GM19324 (cell line): Measurements from ENCODE around the gene GRK3.
"Not testable (repeated sequence)": the region's sequence is repeated elsewhere in the genome, so short reads cannot be mapped to it uniquely, and the experiment has no call there.

Experiments used
- ATAC-seq: cut with Tn5 transposase; IDR thresholded peaks from one replicate; pipeline ENCODE4 v1.9.1; 2021; ENCODE audit warnings: mild to moderate bottlenecking, moderate library complexity; ENCODE audit not compliant: unreplicated experiment, low FRiP score

The GRK3 gene

DNA sequence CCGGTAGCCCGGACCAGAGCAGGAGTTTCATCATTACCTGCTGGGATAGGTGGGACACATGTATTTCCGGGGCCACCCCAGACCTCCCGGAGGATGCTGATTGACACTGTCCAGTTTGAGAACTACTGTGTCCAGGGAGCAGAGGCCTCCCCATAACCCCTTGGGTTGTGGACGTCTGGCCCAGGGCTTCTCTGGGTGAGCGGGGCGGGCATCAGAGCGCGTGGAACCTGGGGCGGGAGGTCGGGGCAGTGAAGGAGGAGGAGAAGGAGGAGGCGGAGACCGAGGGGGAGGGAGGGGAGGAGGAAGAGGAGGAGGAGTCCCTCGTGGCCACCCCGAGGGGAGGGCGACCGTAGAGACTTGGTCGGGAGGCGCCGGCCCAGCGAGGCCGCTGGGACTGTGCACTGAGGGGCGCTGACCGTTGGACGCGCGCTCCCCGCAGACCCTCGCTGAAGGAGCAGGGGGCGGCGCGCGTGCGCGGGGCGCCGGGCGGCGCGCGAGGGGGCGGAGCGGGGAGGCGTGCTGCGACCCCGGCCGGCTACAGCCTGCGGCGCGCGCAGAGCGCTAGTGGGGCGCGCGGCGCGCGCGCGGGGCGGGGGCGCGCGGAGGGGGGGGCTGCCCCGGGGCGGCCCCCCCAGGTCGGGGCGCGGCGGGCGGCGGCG is at the start of gene GRK3:
Gene GRK3 (plus strand): TSS at position 356 of the 659 bp plus-strand sequence. CDS start 366 bp downstream, outside the sequence.
- peak; percentile 47 for ATAC-seq

DNA sequence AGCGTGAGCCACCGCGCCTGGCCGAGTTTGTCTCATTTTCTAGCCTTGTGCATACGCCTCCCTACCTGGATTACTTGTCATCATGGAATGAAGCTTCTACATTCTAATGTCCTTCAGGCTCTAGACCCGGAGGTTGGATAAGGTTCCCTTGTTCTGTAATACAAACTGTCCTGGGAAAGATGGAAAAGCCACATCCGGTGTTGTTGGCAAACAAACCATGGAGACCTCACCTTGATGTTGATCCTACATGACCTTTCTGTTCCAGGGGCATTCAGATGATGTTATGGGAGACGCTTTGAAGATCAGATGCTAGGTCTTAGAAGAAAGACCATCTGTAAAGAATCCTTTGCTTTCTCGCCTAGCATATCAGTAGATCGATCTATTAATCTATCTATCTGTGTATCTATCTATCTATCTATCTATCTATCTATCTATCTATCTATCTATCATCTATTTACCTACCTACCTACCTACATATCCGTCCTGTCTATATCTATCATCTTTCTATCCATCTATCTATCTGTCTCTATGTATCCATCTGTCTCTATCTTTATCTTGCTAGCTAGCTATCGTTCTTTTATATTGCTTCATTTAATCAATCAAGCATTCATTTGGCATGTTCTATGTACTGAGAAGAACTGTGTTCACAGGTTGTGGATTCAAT is 46.3 kb upstream of the GRK3 start:
- ATAC-seq: no peak

DNA sequence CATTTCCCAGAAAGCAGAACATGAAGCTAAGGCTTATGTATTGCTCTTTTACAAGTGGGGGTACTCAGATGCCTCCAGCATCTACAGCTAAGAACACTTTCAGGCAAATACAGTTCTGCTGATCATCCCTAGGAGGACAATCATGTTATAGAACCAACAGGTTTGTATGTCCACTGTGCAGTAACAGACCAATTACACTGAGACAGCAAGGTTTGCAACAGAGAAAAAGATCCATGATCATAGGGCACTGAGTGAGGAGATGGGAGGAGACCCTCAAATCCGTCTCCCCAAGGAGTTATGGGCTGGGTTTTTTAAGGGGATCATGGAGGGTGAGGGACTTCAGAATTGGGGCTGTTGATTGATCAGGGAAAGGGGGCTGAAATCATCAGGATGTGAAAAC is 39.1 kb upstream of the GRK3 start:
- no peak for ATAC-seq

DNA sequence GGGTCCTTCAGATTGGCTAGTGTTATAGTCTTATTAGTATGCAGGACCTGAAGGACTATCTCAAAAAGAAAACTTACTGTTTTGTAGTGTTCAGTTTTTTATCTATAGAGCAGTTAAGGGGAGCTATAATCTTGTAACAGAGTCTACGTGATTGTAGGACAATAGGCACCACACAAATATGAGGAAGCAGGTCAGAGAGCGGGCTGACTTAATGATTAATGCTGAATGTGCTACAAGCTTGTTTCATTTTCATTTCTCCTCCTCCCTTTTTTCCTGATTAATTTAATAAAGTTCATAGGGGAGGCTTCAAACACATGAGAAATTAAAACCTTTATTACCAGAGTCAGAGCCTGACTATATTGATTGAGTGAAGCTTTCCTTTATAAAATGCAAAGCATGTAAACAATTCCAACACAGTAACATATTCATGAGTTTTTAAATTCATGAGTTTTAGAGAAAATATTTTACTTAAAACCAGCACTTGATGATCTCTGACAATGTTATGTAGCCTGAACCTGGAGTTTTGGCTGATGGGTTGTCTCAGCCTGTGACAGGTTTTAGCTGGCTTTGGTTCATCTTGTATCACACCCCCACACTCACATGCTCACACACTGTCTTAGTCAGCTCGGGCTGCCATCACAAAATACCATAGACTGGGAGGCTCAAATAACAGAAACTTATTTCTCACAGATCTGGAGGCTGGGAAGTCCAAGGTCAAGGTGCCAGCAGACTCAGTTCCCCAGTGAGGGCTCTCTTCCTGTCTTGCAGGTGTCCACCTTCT is 38.5 kb upstream of the GRK3 start:
- ATAC-seq: not testable (repeated sequence)

DNA sequence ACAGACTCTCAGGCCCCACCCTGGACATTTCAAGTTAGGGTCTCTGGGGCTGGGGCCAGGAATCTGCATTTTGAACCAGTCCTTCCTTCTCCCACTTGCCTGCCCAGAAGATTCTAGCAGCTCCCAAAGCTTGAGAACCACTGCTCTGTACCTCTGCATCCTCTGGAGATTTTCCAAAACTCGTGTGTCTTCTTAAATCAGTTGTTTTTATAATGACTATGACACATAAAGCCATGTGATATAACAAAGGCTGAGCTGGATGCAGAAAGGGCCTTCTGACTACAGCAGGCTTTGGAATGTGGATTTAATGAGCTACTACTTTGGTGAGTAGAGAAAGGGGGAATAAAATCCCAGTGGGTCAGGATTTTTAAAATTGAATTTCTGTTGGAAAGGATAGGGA is 37.5 kb upstream of the GRK3 start:
- ATAC-seq: not testable (repeated sequence)

DNA sequence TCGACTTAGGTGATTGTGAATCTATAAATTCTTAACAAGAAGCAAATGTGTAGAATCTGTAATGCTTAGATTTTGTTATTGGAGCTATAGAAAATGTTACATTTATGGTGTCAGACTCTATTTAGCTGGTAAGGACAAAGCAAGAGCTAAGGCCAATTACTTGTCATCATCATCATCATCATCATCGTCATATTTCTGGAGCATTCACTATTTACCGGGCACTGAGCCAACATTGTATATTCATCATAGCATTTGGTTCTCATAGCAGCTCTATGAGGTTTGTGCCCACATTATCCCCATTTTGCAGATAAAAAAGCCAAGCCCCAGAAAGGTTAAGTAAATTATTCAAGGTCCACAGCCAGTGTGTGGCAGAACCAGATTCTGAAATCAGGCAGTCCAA is 36.4 kb upstream of the GRK3 start:
- not testable (repeated sequence) for ATAC-seq

DNA sequence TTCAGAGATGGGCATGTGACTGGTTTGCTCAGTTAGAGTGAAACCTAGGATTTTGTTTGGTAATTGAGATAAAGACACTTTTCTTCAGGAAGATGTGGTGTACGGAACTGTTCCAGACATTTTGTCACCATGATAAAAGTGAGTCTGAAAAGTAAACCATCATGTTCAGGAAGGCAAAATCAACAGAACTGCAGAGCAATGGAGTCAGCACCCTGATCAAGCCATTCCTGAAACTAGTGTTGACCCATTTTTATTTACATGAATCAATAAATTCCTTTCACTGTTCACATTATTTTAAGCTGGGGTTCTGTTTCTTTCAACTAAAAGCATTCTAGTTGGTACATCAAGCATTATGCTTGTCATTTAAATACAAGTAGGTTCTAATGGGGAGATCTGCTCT is 35.4 kb upstream of the GRK3 start:
- not testable (repeated sequence) for ATAC-seq

DNA sequence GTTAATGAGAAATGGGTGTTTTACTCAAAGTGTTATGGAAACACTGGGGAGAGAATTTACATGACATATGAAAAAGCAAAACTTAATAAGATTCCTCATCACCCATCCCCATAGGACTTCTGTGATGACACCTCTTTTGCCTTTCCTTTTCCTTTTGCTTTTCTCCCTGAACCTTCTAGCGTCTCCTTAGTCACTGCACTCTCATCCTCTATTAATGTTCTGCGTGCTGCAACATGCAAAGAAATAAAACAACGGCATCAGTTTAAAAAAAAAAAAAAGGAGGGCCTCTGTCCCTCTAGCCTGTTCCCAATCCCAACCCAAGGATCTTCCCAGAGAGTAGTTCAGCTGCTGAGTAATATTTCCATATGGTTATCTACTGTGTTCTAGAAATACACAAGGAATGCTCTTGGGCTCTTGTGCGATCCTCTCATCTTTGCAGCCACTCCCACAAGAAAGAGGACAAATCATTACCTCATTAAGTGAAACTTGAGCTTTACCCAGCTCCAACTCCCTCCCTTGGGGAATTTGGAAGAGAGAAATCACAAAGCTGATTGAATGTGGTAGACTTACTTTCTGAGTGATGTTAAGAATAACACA is 34.8 kb upstream of the GRK3 start:
- ATAC-seq: not testable (repeated sequence)

DNA sequence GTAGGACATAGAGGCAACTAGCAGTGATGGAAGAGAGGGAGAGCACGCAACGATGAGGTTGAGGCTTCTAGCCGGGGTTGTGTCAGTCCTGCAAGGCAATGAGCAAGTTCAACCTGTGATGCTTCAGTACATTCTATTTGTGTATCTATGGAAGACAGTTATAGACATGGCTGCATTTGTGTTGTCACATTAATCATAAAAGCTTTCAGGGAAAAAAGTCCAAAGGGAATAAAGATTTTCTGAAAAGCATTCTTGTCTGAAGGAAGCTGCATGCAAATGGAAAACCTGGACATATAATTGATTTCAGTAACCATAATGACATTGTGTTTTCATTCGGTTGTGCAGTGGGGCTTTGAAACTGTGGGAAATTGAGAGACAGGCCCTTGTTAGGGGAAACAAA is 32.8 kb upstream of the GRK3 start:
- not testable (repeated sequence) for ATAC-seq

DNA sequence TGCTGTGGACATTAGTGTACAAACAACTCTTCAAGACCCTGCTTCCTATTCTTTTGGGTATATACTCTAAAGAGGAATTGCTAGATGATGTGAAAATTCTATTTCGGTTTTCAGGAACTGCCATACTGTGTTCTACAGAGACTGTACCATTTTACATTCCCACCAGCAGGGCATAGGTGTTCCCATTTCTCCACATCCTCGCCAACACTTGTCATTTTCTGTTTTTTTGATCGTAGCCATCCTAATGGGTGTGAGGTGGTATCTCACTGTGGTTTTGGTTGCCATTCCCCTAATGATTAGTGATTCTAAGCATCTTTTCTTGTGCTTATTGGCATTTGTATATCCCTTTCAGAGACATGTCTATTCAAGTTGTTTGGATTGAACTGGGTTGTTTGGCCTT is 29.8 kb upstream of the GRK3 start:
- ATAC-seq: no peak

DNA sequence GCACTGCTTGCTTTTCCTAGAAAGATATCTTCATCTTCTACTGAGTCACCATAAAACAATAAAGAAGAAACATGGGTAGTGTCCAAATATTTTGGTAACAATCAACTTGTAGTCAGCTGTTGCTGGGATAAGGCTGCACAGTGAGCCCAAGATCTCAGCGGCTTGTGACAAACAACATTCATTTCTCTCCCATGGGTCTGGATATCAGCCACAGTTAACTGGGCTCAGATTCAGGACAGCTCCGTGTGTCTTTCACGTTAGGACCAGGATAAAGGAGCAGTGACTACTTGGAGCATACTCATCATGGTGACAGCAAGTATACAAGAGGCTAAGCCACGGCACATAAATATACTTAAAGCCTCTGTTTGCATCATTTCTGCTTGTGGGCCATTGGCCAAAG is 27.9 kb upstream of the GRK3 start:
- no peak for ATAC-seq

DNA sequence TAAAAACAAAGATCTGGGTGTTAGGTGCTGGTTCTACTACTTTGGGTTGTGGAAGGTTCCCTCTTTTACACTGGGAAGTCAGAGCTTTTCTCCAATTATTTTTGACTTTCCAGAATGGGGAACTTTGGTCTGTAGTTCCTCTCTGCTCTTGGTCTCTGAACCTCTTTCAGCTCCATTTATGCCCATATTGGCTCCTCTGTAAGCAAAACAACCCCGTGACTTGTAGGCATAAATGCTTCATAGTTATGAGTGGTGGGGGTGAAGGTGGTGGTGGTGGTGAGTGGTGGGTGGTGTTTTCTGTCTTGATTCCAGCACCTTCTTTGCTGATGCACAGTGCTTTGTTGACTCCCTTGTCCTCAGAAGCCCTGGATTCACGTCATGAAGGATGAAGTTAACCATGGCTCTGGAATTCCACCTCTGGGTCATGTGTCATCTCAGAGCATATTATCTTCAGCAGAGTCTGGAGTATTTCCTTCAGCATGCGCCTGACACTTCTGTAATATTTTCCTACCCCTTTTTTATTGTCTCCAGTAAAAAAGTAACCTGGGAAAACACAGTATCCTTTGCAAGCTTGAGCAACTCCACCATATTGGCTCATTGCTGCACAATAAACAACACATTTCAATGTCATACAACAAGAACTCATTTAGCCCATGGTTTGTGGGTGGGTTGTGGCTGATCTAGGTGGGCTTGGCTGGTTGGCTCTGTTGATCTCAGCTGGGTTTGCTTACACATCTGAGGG is 24.1 kb upstream of the GRK3 start:
- ATAC-seq: no peak

DNA sequence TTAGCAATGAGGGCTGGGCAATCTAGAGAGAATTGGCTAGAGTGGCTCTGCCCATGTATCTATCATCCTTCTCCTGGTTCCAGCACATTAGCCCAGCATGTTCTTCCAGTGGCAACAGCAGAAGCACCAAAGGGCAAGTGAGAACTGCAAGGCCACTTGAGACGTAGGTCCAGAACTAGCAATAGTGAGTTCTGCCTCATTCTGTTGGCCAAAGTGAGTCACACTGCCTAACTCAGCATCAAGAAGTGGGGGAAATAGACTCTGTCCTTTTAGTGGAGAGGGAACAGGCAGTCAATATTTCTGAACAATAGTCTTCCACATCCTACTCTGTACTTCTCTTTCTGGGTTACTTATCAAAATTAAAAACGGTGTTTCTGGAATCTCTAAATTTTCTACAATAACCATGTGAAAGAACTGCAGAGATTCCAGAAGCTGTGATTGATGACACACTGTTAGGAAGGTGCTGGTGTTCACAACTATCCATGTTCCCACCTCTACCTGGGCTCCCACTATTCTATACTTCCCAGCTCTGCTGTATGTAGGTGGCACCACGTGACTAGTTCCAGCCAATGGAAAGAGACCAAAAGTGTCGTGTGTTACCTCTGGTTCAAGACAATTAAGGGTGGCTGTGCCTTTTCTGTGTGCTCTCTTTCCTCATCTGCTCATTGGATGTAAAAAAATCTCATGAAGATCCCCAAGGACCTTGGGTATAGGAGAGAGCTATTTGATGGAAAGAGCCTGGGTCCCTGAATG is 23.4 kb upstream of the GRK3 start:
- ATAC-seq: no peak

DNA sequence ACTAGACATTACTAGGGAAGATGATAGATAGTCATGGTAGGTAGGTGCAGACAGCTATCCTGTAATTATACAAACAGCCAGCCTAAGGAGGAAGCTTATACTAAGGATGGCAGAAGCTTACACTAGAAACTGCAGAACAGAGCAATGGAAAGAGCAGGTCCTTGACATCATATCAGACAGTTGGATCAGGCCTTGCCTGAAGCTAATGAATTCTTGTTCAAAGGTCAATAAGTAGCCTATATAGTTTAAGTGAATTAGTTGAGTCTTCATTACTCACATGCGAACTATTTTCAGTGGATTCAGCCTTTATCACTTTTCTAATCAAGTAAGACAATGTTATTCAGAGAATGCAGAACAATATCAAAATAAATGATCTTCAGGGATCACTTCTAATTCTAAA is 22.3 kb upstream of the GRK3 start:
- ATAC-seq: no peak

DNA sequence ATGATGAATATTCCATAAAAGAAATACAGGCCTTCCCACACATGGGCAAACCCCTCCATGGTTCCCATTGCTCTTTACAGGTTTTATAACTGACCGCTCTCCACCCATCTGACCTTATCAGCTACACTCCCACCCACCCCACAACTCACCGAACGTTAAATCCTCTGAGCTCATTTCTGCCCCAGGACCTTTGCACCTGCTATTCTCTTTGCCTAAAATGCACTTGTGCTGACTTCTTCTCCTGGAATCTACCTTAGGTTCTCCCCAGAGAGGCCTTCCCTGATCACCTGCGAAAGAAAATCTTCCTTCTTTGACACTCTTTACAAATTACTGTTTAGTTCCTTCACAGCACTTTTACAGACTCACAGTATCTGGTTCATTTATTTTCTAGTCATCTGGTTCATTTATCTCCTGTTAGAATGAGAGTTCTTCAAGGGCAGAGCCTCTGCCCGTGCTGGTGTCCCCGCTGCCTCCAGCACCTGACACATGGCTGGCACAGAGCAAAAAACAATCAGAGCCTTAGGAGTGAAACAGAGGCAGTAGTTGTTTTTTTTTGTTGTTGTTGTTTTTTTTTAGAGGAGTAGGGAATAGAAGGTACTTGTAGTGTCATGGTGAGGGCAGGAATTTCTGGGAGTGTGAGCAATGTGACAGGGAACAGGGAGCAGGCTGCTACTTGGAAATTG is 21.6 kb upstream of the GRK3 start:
- no peak for ATAC-seq

DNA sequence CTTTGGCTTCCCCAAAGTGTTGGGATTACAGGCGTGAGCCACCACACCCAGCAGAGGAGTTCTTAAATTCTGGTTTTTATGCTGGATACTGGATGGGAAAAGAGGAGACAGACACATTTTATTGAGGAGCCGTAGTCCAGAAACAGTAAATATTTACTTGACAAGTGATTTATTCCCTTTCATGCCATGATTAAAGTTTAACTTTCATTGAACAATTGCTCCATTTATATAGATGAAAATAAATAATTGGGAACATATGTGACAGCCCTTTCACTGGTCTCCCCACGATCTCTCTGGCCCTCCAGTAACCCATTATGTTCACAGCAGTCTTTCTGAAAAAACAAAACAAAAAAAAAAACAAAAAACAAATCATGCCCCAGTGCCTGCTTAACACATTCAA is 19.3 kb upstream of the GRK3 start:
- ATAC-seq: no peak

DNA sequence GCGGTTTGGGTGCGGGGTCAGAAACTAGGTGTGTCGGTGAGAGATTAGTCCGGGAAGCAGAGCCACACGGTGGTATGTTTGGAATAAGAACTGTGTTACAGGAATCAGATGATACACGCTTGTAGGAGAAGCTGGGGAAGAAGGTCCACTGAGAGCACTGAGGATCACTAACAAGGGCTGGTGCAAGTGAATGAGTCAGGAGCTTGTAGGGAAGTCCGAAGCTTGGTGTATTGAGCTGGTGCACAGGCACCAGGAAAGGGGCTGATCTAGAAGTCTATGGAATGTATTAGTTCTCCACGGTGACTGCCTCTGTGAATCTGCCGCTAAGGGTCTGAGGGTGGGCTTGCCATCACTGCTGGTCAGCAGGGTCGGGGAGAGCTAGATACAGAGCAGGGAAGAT is 18.8 kb upstream of the GRK3 start:
- no peak for ATAC-seq

DNA sequence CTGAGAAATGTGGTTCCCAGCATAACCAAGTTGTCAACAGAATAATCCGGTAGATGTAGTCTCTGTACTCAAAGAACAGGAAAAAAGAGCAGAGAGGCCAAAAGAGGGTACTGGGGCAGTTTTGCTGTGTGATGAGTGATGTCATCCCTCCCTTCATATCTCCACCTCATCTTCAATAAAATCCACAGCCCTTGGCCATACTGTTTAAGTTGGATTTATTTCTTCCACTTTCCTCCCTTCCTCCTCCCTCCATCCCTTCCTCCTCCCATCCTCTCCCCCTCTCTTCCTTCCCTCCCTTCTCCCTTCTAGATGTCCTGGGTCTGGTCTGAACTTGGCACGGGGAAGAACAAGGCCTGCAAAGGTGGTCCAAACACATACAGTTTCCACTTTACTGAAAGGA is 18.2 kb upstream of the GRK3 start:
- no peak for ATAC-seq

DNA sequence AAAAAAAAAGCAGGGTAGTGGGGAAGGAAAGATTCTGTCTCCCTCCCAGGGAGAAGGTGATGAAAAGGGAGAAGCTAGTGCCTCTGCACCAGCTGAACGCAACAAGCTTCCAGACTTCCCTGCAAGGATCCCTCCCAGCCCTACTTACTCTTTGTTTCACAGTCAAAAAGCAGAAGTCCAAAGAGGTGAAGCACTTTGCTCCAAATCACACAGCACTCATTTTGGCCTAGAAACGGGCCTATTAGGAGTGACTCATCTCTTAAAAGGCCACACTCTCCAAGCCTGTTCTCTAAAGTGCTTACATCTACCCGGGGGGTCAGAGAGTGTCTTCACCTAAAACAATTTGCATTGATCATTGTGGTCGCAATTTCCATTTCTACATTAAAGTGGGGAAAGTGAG is 17.7 kb upstream of the GRK3 start:
- ATAC-seq: no peak
